AG20443 (cell line): ENCODE measurements around the gene MED25.

ENCODE experiments used
- DNase-seq: peaks from one replicate; pipeline ENCODE4 v3.0.0; 2012; ENCODE audit warnings: low spot score, mixed read lengths

The MED25 gene

GRCh38 chr19:49858088-49858985 is 40.2 kb downstream of the MED25 start:
- DNase-seq: no peak

GRCh38 chr19:49859682-49860335 is 41.7 kb downstream of the MED25 start:
- DNase-seq: no peak

DNA sequence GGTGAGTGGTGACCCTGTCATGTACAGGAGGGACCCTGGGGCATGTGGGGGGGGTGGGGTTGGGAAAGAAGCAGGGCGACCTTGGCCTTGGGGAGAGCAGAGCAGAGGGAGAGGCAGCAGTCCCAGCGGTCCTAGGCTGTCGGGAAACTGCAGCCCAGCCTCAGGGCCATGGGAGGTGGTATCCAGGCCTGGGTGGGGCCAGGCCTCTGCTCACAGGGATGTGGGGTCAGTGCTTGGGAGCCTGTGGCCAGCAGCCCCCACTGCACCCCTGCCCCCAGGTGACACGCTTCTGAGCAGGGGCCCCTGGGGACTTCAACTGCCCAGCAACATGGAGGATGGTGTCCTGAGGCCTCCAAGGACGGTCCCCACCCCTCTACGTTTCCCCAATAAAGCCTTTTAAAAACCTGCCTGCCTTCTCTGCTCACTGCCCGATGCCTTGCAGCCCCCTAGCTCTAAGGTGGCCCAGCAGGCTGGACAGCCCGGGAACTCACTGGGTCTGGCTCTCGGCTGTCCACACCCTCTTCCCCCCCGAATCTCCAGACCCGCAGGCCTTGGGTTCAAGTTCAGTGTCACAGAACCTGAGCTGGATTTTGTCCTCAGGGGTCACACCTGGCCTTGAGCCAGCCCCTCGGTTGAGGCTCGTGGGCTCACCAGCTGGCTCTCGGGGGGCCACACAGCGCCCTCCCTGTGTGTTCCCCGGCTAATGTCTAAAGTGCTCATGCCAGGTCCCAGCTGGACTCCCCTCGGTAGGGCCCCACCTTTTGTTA is 42.4 kb downstream of the MED25 start:
- DNase-seq: no peak

DNA sequence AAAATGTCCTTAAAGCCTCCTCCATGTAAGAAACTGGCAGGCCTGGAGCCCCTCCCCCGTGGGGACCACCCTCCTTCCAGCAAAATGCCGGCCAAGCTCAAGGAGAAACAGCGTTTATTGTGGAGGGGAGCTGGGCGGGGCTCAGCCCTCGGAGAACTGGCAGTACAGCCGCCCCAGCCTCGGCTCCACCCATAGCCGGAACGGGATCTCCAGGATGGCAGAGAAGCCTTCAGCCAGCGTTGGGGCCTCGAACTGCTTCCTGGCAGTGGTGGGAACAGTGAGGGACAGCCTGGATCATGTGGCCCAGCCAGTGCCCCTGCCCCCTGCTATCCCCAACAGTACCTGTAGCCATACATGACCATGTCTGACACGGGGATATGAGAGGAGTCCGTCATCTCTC is 43.0 kb downstream of the MED25 start:
- peak; percentile 35 for DNase-seq

GRCh38 chr19:49861541-49862378 is 43.7 kb downstream of the MED25 start:
- DNase-seq: no peak

DNA sequence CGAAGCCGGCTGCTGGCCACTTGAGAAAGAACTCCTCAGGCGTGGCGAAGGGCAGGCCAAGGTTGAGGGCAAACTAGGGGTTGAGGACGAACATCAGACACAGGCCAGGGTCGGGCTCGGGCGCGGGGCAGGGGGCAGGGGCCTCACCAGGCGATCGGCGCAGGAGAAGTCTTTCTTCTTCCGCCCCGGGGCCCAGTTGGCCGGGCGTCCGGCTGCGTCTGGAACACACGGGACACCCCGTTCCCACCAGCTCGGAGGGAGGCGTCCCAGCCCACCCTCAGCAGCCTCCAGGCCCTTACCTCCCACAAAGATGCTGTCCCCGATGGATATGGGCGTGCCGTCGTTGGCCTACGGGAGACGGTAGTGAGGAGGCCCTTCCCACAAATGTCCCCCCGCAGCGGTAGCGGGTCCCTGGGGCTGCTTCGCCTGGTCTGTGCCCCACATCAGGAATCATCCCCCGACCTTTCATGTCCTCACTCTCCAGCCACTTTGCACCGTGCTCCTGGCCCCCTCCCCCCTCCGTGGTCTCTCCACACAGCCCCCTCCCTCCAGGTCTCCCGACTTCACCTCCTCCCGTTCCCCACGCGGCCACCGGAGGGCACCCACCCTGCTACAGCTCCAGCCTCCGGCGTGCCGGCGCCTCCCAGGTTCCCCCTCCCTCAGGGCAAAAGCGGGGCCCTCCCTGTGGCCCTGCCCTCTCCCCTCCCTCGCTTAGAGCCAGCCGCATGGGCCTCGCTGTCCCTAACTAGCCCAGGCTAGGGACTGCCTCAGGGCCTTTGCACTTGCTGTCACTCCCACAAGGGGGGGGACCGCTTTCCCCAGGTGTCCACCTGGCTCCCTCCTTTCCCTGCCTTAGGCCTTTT is 44.5 kb downstream of the MED25 start:
- no peak for DNase-seq

- DNase-seq: no peak
Observed at GRCh38 chr19:49863254-49863934, 45.3 kb downstream of the MED25 start.

DNA sequence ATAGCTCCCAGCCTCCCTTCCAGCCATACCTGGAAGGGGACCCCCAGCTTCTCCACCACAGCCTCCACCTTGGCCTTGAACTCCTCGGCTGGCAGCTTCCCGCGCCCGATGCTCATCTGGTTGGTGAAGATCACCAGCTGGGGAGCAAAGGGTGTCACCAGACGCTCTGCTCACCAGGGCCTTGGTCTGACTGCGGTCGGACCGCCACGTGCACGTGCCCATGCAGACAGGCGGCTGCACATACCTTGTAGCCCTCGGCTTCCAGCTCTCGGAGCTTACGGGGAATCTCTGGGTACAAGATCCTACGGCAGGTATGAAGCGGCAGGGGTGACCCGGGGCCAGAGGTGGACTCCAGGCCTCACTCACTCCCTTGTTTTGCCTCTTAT is 45.8 kb downstream of the MED25 start:
- DNase-seq: no peak

DNA sequence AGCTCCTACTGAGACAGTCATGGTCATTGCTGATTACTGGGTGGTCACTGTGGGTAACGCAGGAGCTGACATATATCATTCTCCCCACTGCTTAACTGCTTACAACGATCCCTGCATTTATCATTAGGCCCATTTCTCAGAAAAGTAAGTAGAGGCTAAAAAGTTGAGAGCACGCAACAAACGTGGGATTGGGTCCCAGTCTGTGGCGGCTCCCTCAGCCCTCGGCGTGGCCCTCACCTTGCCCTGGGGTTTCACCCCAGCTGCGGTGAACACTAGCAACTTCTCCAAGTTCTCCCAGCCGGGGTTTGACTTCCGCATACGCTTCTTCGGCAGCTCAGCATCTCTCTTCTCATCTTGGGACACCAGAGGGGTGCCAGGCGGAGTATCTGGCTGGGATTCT is 46.8 kb downstream of the MED25 start:
- no peak for DNase-seq

DNA sequence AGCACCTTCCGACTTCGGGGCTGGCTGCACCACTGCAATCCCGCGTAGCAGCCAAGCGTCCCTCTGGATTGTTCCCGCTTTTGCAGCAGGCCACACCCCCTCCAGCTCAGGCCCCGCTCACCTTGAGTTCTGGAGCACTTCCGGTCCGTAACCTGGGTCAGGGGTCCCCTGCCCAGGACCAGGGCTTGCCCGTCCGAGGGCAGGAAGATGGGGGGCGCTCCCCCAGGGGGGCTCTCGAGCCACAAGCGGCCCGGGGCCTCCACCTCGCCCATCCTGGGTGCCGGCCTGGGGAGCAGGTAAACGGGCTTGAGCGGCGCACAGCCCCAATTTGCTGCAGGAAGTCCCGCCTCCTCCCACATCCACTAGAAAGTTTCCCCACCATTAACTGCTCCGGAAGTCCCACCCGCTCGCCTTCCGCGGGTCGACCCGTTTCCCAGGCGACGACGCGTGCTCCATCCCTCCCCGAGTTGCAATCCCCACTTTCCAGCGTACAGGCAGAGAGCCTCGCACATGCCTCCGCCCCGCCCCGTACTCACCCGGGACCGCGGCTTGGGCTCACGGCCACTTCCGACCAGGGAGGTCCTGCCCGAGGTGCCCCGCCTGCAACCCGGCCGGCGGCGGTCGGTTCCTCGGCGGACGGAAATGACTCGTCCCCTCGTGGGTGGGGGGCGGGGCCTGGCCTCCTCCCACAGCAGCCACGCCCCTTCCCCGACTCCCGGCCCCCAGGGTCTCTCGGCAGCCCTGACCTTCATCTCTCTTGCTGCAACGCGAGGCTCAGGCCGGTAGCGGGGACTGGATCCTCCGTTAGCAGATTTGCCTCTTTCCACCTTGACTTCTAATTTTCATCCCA is 49.1 kb downstream of the MED25 start, which contains the start of gene PNKP:
Gene PNKP (minus strand): TSS at position 644 of the 850 bp plus-strand sequence. CDS start 372 bp downstream, at position 272.
- DNase-seq: peak; percentile 94

DNA sequence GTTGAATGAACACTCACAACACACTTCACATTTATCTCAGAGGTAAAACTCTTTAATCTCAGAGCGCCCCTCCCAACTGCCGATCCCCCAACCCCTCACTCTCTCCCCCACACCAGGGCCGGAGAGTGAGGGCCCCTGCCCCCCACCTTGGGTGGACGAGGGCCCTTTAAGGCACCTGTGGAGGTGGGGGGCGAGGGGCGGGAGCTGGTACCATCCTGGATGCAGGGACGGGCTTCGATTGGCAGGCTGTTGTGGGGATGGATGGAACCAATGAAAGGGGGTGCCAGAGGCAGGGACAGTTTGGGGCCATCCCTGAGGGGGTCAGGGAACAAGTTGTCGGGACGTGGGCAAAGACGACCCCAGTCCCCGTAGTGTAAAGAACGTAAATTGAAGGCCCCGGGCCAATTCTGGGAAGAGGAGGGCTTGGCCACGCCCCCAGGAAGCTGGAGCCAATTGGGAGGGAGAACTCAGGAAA is 51.0 kb downstream of the MED25 start:
- DNase-seq: no peak

DNA sequence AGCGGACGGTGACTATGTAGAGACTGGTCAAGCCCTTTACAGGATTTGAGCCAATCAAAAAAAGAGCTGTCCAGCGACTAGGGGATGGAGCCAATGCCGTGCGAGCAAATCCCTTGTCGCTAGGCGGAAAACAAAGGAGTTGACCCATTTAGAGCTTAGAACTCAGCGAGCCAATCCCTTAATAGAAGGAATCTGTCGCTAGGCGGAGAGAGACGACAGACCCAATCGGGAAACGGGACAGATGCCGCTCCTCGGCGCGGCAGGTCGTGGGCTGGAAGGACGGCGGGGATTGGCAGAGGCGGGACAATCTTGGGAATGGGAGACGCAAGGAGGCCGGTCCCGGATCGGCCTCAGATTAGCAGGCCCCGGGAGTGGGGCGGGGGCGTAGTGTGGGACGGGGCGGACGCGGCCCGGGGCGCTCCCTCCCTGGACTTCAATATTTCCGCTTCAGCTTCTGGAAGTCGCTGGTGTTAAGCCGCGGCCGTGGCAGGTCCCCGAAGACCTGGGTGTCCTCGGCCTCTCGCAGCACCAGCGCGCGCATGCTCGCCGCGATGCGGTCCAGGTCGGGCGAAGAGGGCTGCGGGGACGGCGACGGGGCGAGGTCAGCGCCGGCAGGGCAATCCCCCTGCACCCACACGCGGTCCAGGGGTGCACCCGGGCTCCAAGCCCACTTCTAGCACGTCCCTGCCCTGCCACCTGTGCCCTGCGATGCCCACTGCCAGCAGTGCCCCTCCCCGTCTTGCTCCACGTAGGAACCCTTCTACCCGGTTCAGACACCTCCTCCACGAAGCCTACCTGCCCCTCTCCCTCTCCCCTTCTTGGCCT is 51.6 kb downstream of the MED25 start:
- DNase-seq: peak; percentile 89

- no peak for DNase-seq
Observed at GRCh38 chr19:49870309-49870901, 52.3 kb downstream of the MED25 start.

DNA sequence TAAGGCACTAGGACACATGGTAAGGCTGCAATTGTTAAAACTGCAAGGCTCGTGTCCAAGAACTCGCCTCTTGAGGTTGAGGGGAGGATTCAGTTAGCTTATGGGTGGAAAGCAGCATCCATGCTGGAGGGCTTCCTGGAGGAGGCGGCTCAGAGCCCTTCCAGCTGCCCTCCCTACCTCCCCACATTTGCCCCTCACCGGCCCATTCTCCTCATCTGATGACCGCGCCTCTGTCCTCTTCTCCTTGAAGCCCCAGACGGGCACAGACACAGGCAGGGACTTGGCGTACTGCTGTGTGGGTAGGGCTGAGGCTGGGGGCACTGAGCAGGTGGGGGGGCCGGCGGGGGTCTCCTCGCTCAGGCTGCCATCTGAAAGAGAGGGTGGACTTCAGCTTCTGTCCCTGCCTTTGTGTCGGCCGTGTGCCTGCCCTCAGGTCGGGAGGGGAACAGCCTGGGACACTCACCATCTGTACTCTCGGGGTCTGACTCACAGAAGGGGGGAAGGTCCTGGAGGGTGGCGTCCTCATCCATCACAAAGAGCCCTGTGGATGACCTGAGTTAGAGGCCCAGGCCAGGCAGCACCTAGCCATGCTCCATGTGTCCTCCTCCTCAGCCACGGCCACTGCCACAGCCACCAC is 53.4 kb downstream of the MED25 start:
- no peak for DNase-seq

DNA sequence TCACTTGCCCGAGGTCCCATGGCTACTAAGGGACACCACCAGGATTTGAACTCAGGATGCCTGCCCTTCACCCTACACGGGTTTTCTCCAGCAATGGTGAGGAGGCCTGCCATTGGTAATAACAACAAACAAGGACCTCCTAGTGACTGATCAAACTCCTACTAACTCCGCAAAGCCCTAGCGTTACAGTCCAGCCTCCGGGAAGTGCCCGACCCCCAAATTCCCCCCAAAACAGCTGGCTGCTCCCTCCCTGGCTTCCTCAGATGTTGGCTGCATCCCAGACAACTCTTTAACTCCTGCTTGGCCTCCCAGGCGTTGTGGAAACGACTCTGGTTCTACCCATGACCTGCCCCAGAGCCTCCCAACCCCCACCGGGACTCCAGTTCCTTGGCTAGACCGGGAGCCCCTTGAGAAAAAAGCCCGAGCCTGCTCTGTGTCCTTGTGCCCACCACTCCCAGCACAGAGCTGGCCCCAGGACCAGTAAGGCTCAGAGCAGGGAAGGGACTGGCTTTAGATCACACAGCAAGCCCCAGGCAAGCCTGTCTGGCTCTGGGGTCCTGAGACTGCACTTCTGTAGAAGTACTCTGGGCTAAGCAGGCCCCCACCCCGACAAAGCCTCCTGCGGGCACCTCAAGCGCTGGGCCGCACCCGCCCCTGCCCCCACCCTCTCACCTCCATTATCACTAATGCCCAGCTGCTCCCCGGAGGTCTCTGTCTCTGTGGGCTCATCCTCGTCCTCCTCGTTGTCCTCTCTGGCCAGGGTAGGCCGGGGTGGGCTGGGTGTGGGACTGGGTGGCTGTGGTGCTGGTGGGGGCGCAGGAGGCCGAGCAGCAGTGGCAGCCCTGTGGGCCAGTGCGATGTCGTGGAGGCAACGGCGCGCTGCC is 54.4 kb downstream of the MED25 start:
- no peak for DNase-seq

DNA sequence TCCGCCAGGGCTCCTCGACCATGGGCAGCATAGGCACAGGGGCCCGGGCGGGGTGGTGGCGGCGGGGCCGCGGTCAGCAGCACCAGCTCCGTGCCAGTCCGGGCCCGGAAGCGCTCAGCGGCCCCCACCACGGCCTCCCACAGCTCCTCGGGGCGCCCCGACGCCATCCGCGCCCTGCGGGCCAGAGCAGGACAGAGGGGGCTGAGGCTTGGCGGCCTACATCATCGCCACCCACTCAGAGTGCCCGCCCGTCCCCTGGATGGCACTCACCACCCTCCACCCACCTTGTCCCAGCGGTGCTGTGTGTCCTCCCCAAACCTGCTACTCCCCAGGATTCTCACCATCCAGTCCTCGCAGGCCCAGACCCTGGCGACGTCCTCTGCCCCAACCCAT is 55.0 kb downstream of the MED25 start:
- no peak for DNase-seq
